ENCODE data around the gene HAL.

The HAL gene

GRCh38 chr12:96014943-96015599, 18.9 kb upstream of the HAL start:
- DNase-seq (ENCODE audit: low read depth) = no peak

GRCh38 chr12:96007729-96008128, 11.6 kb upstream of the HAL start:
- no peak for DNase-seq (ENCODE audit: low read depth)

- DNase-seq (ENCODE audit: low read depth) = no peak
Observed at GRCh38 chr12:96006727-96007126, 10.6 kb upstream of the HAL start.

- DNase-seq (ENCODE audit: low read depth) = no peak
Observed at GRCh38 chr12:96000858-96001257, 4.7 kb upstream of the HAL start.

- DNase-seq (ENCODE audit: low read depth) = no peak
Observed at GRCh38 chr12:95999484-95999883, 3.3 kb upstream of the HAL start.

- no peak for DNase-seq (ENCODE audit: low read depth)
Observed at GRCh38 chr12:95998611-95999286, 2.6 kb upstream of the HAL start.

GRCh38 chr12:95997911-95998510, 1.9 kb upstream of the HAL start:
- DNase-seq (ENCODE audit: low read depth) = no peak

- DNase-seq (ENCODE audit: low read depth) = no peak
Observed at GRCh38 chr12:95997276-95997675, 1.1 kb upstream of the HAL start.

- no peak for DNase-seq (ENCODE audit: low read depth)
Observed at GRCh38 chr12:95995238-95996031, 709 bp downstream of the HAL start.

GRCh38 chr12:95994476-95994875, 1.7 kb downstream of the HAL start:
- DNase-seq (ENCODE audit: low read depth) = no peak

GRCh38 chr12:95993907-95994306, 2.2 kb downstream of the HAL start:
- DNase-seq (ENCODE audit: low read depth) = no peak

- DNase-seq (ENCODE audit: low read depth) = no peak
Observed at GRCh38 chr12:95990136-95990535, 6.0 kb downstream of the HAL start.

GRCh38 chr12:95989504-95990123, 6.5 kb downstream of the HAL start:
- no peak for DNase-seq (ENCODE audit: low read depth)

GRCh38 chr12:95988506-95989275, 7.5 kb downstream of the HAL start:
- no peak for DNase-seq (ENCODE audit: low read depth)

- DNase-seq (ENCODE audit: low read depth) = no peak
Observed at GRCh38 chr12:95986635-95987570, 9.2 kb downstream of the HAL start.

GRCh38 chr12:95984682-95985081, 11.5 kb downstream of the HAL start:
- no peak for DNase-seq (ENCODE audit: low read depth)

- DNase-seq (ENCODE audit: low read depth) = no peak
Observed at GRCh38 chr12:95982602-95983001, 13.5 kb downstream of the HAL start.

- DNase-seq (ENCODE audit: low read depth) = no peak
Observed at GRCh38 chr12:95980437-95980836, 15.7 kb downstream of the HAL start.

- no peak for DNase-seq (ENCODE audit: low read depth)
Observed at GRCh38 chr12:95978774-95979173, 17.4 kb downstream of the HAL start.

GRCh38 chr12:95978351-95978750, 17.8 kb downstream of the HAL start:
- no peak for DNase-seq (ENCODE audit: low read depth)
